ENCODE results near the gene PCDH9.

Gene PCDH9

GRCh38 chr13:67138970-67139369 lies 91.2 kb downstream of the PCDH9 start:
- DNase-seq, result no peak
- in situ Hi-C loops (cut with MboI; ENCODE audit: low pct_unique_long_range_greater_than_20kb, low sequenced_read_pairs), result no loop called here

- in situ Hi-C loops (cut with MboI; ENCODE audit: low pct_unique_long_range_greater_than_20kb, low sequenced_read_pairs), result no loop called here
- DNase-seq, result no peak
Observed at GRCh38 chr13:67137044-67137735, 92.9 kb downstream of the PCDH9 start.

DNA sequence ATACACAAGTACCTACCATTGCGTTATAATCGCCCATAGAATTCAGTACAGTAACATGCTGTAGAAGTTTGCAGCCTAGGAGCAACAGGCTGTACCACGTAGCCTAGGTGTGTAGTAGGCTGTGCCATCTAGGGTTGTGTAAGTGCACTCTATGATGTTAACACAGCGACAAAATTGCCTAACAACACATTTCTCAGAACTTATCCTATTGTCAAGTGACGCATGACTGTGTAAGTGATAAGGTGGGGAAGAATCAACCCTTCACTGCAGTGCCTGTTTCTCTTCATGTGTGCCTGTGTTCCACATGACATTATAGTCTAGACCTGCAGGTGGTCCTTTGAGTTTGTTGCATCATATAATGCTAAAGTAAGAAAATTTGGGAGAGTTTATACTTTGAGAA lies 94.0 kb downstream of the PCDH9 start:
- in situ Hi-C loops (cut with MboI; ENCODE audit: low pct_unique_long_range_greater_than_20kb, low sequenced_read_pairs), result no loop called here
- no peak for DNase-seq

GRCh38 chr13:67135356-67135755 lies 94.8 kb downstream of the PCDH9 start:
- DNase-seq, result no peak
- in situ Hi-C loops (cut with MboI; ENCODE audit: low pct_unique_long_range_greater_than_20kb, low sequenced_read_pairs), result no loop called here

- DNase-seq, result no peak
- in situ Hi-C loops (cut with MboI; ENCODE audit: low pct_unique_long_range_greater_than_20kb, low sequenced_read_pairs), result no loop called here
Observed at GRCh38 chr13:67134417-67135129, 95.6 kb downstream of the PCDH9 start.

- in situ Hi-C loops (cut with MboI; ENCODE audit: low pct_unique_long_range_greater_than_20kb, low sequenced_read_pairs), result no loop called here
Observed at GRCh38 chr13:67133476-67133875, 96.7 kb downstream of the PCDH9 start.

DNA sequence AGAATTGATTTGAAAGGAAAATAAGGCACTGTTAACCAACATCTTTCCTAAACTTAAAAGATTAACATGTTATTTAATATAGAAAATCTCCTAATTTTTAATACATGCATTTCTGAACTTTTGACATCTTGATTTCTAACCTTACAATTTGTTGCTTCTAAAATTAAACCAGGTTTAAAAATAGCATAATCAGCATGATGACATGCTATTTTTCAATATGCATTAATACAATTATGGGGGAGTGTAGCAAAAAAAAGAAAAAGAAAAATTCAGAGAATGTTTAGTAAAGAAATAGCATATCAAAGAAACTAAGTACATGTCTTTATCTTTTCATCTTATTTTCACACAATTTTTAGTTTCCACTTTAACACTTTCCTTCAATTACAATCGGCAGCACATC lies 98.7 kb downstream of the PCDH9 start:
- in situ Hi-C loops (cut with MboI; ENCODE audit: low pct_unique_long_range_greater_than_20kb, low sequenced_read_pairs), result no loop called here
- no peak for DNase-seq

More at GRCh38 chr13:67133476-67133875, 96.7 kb downstream of the PCDH9 start:
- DNase-seq, result no peak

GRCh38 chr13:67130444-67130843 lies 99.7 kb downstream of the PCDH9 start:
- DNase-seq, result no peak
- in situ Hi-C loops (cut with MboI; ENCODE audit: low pct_unique_long_range_greater_than_20kb, low sequenced_read_pairs), result no loop called here

- in situ Hi-C loops (cut with MboI; ENCODE audit: low pct_unique_long_range_greater_than_20kb, low sequenced_read_pairs), result no loop called here
Observed at GRCh38 chr13:67128136-67128535, 102.0 kb downstream of the PCDH9 start.

DNA sequence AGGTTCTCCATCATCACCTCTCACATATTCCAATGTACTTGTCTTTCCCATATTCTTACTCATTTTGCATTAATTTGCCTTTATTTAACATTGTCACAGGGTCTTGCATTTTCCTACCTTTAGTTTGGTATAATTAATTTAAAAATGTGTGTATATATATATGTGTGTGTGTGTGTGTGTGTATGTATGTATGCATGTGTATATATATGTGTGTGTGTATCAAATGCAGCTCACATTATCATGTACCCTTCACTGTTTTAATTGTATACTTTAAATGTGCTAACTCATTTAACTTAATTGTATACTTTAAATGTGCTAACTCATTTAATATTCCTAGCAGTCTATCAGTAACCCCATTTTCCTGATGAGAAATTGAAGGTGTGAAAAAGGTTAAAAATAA lies 104.5 kb downstream of the PCDH9 start:
- in situ Hi-C loops (cut with MboI; ENCODE audit: low pct_unique_long_range_greater_than_20kb, low sequenced_read_pairs), result no loop called here
- DNase-seq, result no peak

More at GRCh38 chr13:67128136-67128535, 102.0 kb downstream of the PCDH9 start:
- DNase-seq, result no peak

GRCh38 chr13:67123165-67123564 lies 107.0 kb downstream of the PCDH9 start:
- in situ Hi-C loops (cut with MboI; ENCODE audit: low pct_unique_long_range_greater_than_20kb, low sequenced_read_pairs), result no loop called here
- DNase-seq, result no peak

GRCh38 chr13:67122251-67122650 lies 107.9 kb downstream of the PCDH9 start:
- no peak for DNase-seq
- in situ Hi-C loops (cut with MboI; ENCODE audit: low pct_unique_long_range_greater_than_20kb, low sequenced_read_pairs), result no loop called here

DNA sequence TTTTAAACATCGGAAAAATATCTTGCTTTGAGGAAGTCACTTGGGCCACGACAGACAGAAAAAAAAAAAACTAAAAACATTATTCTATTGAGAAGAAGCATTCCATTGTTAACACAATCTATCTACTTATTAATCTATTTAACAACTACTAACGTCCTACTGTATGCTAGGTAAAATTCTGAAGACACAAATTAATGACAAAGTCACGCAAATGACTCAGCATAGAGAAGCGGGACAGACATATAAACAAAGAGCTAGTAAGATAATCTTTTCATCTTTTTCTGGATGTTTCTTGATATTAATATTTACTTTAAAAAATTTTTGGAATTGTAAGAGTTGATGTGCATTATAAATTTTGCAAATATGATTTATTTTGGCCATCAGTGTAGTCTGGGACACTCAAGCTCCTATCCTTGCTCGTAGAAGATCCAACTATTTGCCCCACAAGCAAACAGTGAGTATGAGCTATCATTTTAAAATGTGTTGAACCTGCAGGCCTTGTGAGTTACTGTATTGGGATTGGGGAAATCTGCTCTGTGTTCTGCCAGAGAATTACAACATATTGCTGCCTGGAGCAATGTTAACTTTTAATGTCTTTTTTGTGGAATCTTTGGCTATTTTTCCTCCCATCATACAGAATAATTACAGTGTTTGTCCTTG lies 109.1 kb downstream of the PCDH9 start:
- DNase-seq, result no peak
- in situ Hi-C loops (cut with MboI; ENCODE audit: low pct_unique_long_range_greater_than_20kb, low sequenced_read_pairs), result no loop called here

GRCh38 chr13:67119481-67119894 lies 110.6 kb downstream of the PCDH9 start:
- in situ Hi-C loops (cut with MboI; ENCODE audit: low pct_unique_long_range_greater_than_20kb, low sequenced_read_pairs), result no loop called here
- no peak for DNase-seq

DNA sequence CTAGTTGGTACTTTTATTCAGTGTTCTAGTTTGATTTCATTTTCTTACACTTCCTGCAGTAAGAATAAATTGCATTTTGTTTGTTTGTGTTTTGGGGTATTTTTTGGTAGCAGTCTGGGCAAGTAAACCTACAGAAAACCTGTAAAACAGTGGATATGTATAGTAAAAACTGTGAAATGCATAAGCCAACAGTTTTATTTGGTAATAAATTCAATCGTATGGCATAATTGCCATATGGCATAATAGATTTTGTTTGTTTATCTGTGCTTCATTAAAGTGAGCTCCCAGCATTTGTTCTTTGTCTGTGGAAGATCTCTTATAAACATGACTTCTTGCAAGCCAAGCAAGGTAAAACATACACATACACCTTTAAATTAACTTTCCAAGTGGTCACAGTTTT lies 111.9 kb downstream of the PCDH9 start:
- no peak for DNase-seq
- in situ Hi-C loops (cut with MboI; ENCODE audit: low pct_unique_long_range_greater_than_20kb, low sequenced_read_pairs), result no loop called here

DNA sequence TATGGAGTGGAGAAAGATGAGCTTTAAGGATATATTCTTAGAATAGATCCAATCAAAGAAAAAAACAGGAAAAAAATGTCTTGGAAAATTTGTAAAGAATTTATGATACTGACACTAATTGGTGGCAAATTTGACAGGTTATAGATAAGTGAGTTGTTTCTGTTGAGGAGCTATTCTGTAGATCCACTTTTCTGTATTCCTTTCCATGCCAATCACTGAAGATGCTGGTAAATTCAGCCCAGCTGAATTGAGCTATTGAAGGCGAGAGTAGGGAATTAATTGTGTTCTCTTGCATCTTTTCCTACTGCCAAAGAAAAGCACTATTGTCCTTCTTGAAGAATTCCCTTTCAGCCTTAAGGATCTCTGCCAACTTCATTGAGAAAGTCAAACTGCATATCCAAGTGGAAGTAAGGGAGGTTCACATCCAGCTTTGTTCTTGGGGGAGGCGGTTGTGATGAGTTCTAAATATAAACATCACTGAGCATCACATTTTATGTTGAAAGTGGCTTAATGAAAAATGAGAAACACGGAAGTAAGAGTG lies 113.1 kb downstream of the PCDH9 start:
- in situ Hi-C loops (cut with MboI; ENCODE audit: low pct_unique_long_range_greater_than_20kb, low sequenced_read_pairs), result no loop called here
- DNase-seq, result no peak

DNA sequence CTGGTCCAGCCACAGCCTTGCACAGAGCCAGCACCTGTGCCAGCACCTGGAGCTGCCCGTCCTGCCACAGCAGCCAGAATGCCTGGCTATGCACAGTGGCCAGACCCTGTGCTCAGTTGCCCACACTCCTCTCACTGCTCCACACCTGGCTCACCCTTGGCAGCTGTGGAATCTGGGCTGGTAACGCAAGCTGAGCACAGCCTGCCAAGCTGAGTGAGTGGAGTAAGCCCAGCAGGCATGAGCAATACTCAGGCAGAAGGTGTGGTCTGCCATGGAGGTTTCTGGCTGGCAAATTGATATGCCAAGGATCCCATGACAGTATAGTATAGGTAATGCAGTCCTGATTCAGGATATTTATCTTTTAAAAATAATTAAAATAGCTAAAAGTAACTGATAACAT lies 122.2 kb downstream of the PCDH9 start:
- no peak for DNase-seq
- in situ Hi-C loops (cut with MboI; ENCODE audit: low pct_unique_long_range_greater_than_20kb, low sequenced_read_pairs), result no loop called here

DNA sequence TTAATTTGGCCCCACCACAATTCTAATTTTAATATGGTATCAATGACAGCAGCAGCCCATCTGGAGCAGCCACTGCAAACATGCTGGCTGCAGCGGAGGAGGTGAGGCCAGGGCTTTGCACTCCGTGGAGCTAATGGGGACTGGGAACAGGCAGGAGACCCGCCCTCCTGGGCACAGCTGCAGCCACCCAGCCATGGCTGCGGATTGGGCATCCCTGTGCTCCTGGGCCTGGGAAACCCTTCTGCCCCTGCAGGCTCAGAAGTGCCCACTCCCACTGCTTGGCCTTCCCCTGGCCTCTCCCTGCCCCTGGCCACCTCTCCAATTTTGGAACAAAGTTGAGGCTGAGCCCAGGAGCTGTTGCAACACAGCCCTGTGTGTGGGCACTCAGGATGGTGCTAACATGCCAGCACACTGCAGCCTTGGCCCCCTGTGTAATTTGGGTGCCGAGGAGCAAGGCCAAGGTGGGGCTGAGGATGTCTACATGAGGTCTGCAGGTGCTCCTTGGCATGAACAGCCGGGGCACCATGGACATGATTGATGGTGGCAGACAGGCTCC lies 123.6 kb downstream of the PCDH9 start:
- in situ Hi-C loops (cut with MboI; ENCODE audit: low pct_unique_long_range_greater_than_20kb, low sequenced_read_pairs), result no loop called here
- DNase-seq, result no peak

- DNase-seq, result no peak
- in situ Hi-C loops (cut with MboI; ENCODE audit: low pct_unique_long_range_greater_than_20kb, low sequenced_read_pairs), result no loop called here
Observed at GRCh38 chr13:67101730-67102467, 128.2 kb downstream of the PCDH9 start.
